Kidney (tissue), 14 donors: Measurements from ENCODE around the gene IGFBP1. TPM values are rescaled to one million over a fixed set of nuclear protein-coding genes. Genes with fewer than 3 reads are reported as not detected.

Source experiments
- DNase-seq, 5 donors: peaks; one replicate each; pipeline ENCODE4 v3.0.0-alpha.2; 2013 to 2020
- FAIRE-seq: peaks from 2 replicates; lab custom pipeline; 2012; peaks lifted over from hg19 to GRCh38; lab: Jason Lieb, UNC
- H3K27ac ChIP-seq, 2 donors: one replicate each; pipeline ENCODE4 v1.7.0; 2013; ENCODE audit warnings: low read depth in 2 of 2, low read length in 2 of 2, inconsistent platforms in 1 of 2
- H3K27me3 ChIP-seq: one replicate; pipeline ENCODE4 v1.7.1; 2013; ENCODE audit warnings: low read length, inconsistent platforms; ENCODE audit not compliant: control insufficient read depth, insufficient read depth
- H3K36me3 ChIP-seq, 3 donors: one replicate each; pipeline versions ENCODE4 v1.7.0 to v1.7.1; 2013; ENCODE audit warnings: low read length in 3 of 3, control low read depth in 1 of 3, inconsistent platforms in 1 of 3; ENCODE audit not compliant: insufficient read depth in 3 of 3, control insufficient read depth in 2 of 3
- H3K4me1 ChIP-seq, 3 donors: one replicate each; pipeline versions ENCODE4 v1.7.0 to v1.7.1; 2013; ENCODE audit warnings: low read length in 3 of 3, inconsistent platforms in 1 of 3, low read depth in 1 of 3; ENCODE audit not compliant: control insufficient read depth in 2 of 3, insufficient read depth in 2 of 3
- H3K4me3 ChIP-seq, 3 donors: one replicate each; pipeline versions ENCODE4 v1.7.0 to v1.8.1; 2013; ENCODE audit warnings: low read length in 3 of 3, control low read depth in 1 of 3, inconsistent platforms in 1 of 3
- H3K9ac ChIP-seq, 3 donors: one replicate each; pipeline versions ENCODE4 v1.7.0 to v1.7.1; 2013; ENCODE audit warnings: low read length in 3 of 3, control low read depth in 1 of 3, inconsistent platforms in 1 of 3
- H3K9me3 ChIP-seq, 3 donors: one replicate each; pipeline versions ENCODE4 v1.7.0 to v1.7.1; 2013; ENCODE audit warnings: low read length in 3 of 3, control low read depth in 1 of 3, inconsistent platforms in 1 of 3; ENCODE audit not compliant: control insufficient read depth in 2 of 3, insufficient read depth in 1 of 3
- CTCF ChIP-seq: IDR thresholded peaks from 3 replicates; pipeline ENCODE4 v1.5.1; 2012; ENCODE audit warnings: mild to moderate bottlenecking, moderate library complexity, borderline replicate concordance; ENCODE audit not compliant: insufficient read depth; ENCODE audit errors: extremely low read depth
- intact Hi-C: fragments of 100-400 bp; cut with DNase I; formaldehyde crosslinking; loops from one replicate; pipeline ENCODE4 v1.11.1; 2022
- polyA plus RNA-seq: library from polyadenylated mRNA; stranded (reverse); fragments of 350-450 nt; fragmentation: Illumina TruSeq; extraction: RNeasy Lipid Tissue Mini Kit (QIAGEN cat#74804); gene quantifications from one replicate; pipeline ENCODE4 v1.2.3, GENCODE V29; 2014; ENCODE audit warnings: low read depth, low replicate concordance; ENCODE audit not compliant: insufficient read depth
- total RNA-seq: library from RNA; stranded (reverse); fragmentation: NEBNext Ultra II Directional; extraction: Animal tissue kit (Norgen Biotek cat#: 25700); gene quantifications from one replicate; pipeline ENCODE4 v1.2.1, GENCODE V29; 2021
- donor health status: control.
- donor health status: control.
- donor health status: control.
- donor health status: control.
- donor health status: control.
- donor health status: DM: yes; HTN: yes; CAD: no.
- donor health status: Normal renal cell carcinoma (clear cell type).

The IGFBP1 gene
- total and polyA plus RNA-seq, 2 donors from 2014 or later = 0.65 TPM; not detected in 1

DNA sequence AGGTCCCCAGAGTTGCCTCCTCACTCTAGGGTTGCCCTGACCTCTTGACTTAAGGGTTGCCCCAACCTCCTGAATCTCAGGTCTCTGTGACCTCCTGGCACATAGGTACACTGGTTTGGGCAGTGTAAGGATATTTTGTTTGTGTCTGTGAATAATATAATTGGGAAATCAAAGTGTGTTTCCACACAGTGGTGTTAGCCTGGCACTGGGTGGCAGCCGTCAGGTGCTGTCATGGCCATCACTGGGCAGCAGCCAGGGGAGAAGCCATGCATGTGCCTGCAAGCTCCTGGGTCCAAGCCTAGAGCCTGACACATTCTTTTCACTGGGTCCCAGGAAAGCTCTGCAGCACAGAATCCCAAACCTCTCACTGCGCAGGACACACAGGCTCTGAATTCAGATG, 11.8 kb upstream of the IGFBP1 start:
- DNase-seq (no peak), FAIRE-seq (no peak)
- Histone ChIP-seq H3K36me3 (no peaks in the 10 kb centered on the region), H3K4me1 (no peaks in the 10 kb centered on the region), H3K9ac (no peak overlapping the region), H3K27ac (no peak overlapping the region), H3K27me3 (no peaks in the 10 kb centered on the region), H3K9me3 (peaks cover 0 to 3% (median 0%) of the 10 kb centered on the region in 3 donors), H3K4me3 (no peak overlapping the region)
- intact Hi-C loops = no loop called here
- no peak for TF ChIP-seq CTCF

- H3K9me3 ChIP-seq = peaks cover 0 to 3% (median 0%) of the 10 kb centered on the region in 3 donors
- H3K9ac ChIP-seq = no peak overlapping the region
- H3K27ac ChIP-seq = no peak overlapping the region
- intact Hi-C loops = no loop called here
- H3K4me1 ChIP-seq = no peaks in the 10 kb centered on the region
- no peak overlapping the region for H3K4me3 ChIP-seq
- DNase-seq (no peak), FAIRE-seq (no peak)
- H3K36me3 ChIP-seq = no peaks in the 10 kb centered on the region
- H3K27me3 ChIP-seq = no peaks in the 10 kb centered on the region
- TF ChIP-seq CTCF = no peak
These were observed 9.7 kb upstream of the IGFBP1 start for GRCh38 chr7:45878457-45879144.

GRCh38 chr7:45880433-45880860, 7.8 kb upstream of the IGFBP1 start:
- H3K27me3 ChIP-seq = no peaks in the 10 kb centered on the region
- no peak overlapping the region for H3K27ac ChIP-seq
- no peaks in the 10 kb centered on the region for H3K4me1 ChIP-seq
- no peaks in the 10 kb centered on the region for H3K36me3 ChIP-seq
- DNase-seq (no peak), FAIRE-seq (no peak)
- peaks cover 0 to 3% (median 0%) of the 10 kb centered on the region in 3 donors for H3K9me3 ChIP-seq
- TF ChIP-seq CTCF = no peak
- no peak overlapping the region for H3K4me3 ChIP-seq
- no peak overlapping the region for H3K9ac ChIP-seq
- intact Hi-C loops = no loop called here
